OCI-LY3 (cell line): Measurements from ENCODE around the gene NXPE1.

Experiments used
- CTCF ChIP-seq: fragments of 200-600, 300-600 bp; sonication (generic); IDR thresholded peaks from 2 replicates; pipeline ENCODE4 v1.5.1; 2014; ENCODE audit warnings: antibody characterized with exemption, low read length, low read depth
- EZH2phosphoT487 ChIP-seq: fragments of 200-600 bp; shearing (Covaris generic); IDR thresholded peaks from 2 replicates; pipeline ENCODE4 v1.6.1; 2018; ENCODE audit warnings: antibody characterized with exemption, mixed run types, low read depth

DNA sequence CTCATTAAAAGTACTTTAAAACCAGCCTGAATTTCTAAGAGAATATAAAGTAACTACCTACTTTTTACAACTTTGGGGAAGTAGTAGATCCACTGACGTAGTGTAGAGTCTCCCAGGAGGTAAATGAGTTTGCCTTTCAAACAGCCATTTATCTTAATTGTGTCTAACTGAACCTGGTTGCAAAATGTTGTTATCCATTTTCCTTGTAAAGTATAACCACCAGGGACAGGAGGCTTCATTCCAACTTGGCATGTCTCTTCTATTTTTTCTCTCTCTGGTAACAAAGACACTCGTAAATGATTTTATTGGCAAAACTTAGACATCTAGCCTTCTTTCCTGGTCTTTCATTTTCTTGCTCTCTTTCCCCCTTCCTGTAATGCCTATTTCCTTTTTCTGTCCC, 36.9 kb downstream of the NXPE1 start:
- TF ChIP-seq CTCF (no peak), EZH2phosphoT487 (no peak)
